GM12878 (cell line): Measurements from ENCODE around the gene BOD1L1. TPM values are rescaled to one million over a fixed set of nuclear protein-coding genes. Genes with fewer than 3 reads are reported as not detected.

ENCODE experiments used
- ATAC-seq: fragments of 200-7000 bp; cut with Tn5 transposase; 3 replicates; pipeline ENCODE4 v1.9.1; 2020; ENCODE audit warnings: mild to moderate bottlenecking, moderate library complexity
- BruUV-seq: library from RNA; stranded (reverse); fragments of 400-500 nt; replicated peaks from 2 replicates; lab custom pipeline; 2021; lab: Mats Ljungman, UMichigan
- CTCF ChIA-PET: fragments of 300-600 bp; sonication (Branson Sonifier 250); formaldehyde crosslinking; extraction: SDS; loops from one replicate; lab custom pipeline; 2021; ENCODE audit warnings: inconsistent platforms; lab: Yijun Ruan, JAX
- POLR2A ChIA-PET: fragments of 350-600 bp; formaldehyde crosslinking; extraction: SDS; loops from one replicate; lab custom pipeline; 2021; ENCODE audit warnings: inconsistent platforms; lab: Charles Lee
- RAD21 ChIA-PET: fragments of 300-600 bp; sonication (Branson Sonifier 250); formaldehyde crosslinking; loops from one replicate; lab custom pipeline; 2023; ENCODE audit warnings: antibody characterized with exemption; ENCODE audit not compliant: unreplicated experiment; lab: Charles Lee
- SMC1A ChIA-PET: fragments of 300-600 bp; sonication (Branson Sonifier 250); formaldehyde crosslinking; loops from one replicate; lab custom pipeline; 2023; ENCODE audit not compliant: unreplicated experiment, uncharacterized antibody; lab: Charles Lee
- DNase-seq: peaks from one replicate; pipeline ENCODE4 v3.0.0-alpha.2; 2011; ENCODE audit warnings: low read depth, low spot score
- FAIRE-seq: peaks from 3 replicates; lab custom pipeline; 2011; peaks lifted over from hg19 to GRCh38; lab: Jason Lieb, UNC
- H2AFZ ChIP-seq: 2 replicates; pipeline ENCODE4 v1.6.0; 2011; ENCODE audit warnings: low read depth, low read length, control low read depth; ENCODE audit not compliant: control insufficient read depth
- H3K27ac ChIP-seq: 2 replicates; pipeline ENCODE4 v1.5.1; 2011; ENCODE audit warnings: control low read depth; ENCODE audit not compliant: control insufficient read depth, insufficient read depth
- H3K27me3 ChIP-seq, 2 experiments: replicated peaks in 1 of 2; 2 replicates each; pipeline versions ENCODE4 v1.6.0 to v1.6.1; 2011; ENCODE audit warnings: low read length in 1 of 2; ENCODE audit not compliant: control insufficient read depth in 2 of 2, insufficient read depth in 2 of 2
- H3K36me3 ChIP-seq, 2 experiments: 2 replicates each; pipeline ENCODE4 v1.5.1; 2011; ENCODE audit warnings: low read length in 1 of 2; ENCODE audit not compliant: control insufficient read depth in 2 of 2, insufficient read depth in 2 of 2
- H3K4me1 ChIP-seq: 2 replicates; pipeline ENCODE4 v1.6.1; 2011; ENCODE audit warnings: mild to moderate bottlenecking, low read length, moderate library complexity, mixed read lengths; ENCODE audit not compliant: control insufficient read depth, insufficient read depth
- H3K4me2 ChIP-seq: 2 replicates; pipeline ENCODE4 v1.6.0; 2011; ENCODE audit warnings: control low read depth; ENCODE audit not compliant: control insufficient read depth, insufficient read depth
- H3K4me3 ChIP-seq: fragments of 200-600 bp; sonication (generic); 2 replicates; pipeline ENCODE4 v1.5.1; 2016
- H3K79me2 ChIP-seq: 2 replicates; pipeline ENCODE4 v1.6.0; 2011; ENCODE audit warnings: low read length; ENCODE audit not compliant: control insufficient read depth, insufficient read depth
- H3K9ac ChIP-seq: 2 replicates; pipeline ENCODE4 v1.8.0; 2011; ENCODE audit warnings: low read length, control low read depth, mixed read lengths; ENCODE audit not compliant: control insufficient read depth, insufficient read depth
- H3K9me3 ChIP-seq: replicated peaks from 3 replicates; pipeline ENCODE4 v1.5.1; 2011; ENCODE audit warnings: mild to moderate bottlenecking, low read length; ENCODE audit not compliant: control insufficient read depth, insufficient read depth
- H4K20me1 ChIP-seq: 2 replicates; pipeline ENCODE4 v1.6.0; 2011; ENCODE audit not compliant: control insufficient read depth, insufficient read depth
- ATF2 ChIP-seq: IDR thresholded peaks from 2 replicates; pipeline ENCODE4 v1.6.1; 2012; ENCODE audit warnings: low read length, inconsistent platforms
- BHLHE40 ChIP-seq, 2 experiments: fragments of 450-650 bp in 1 of 2; IDR thresholded peaks; 2 replicates each; pipeline ENCODE4 v1.6.1; 2011 to 2017; ENCODE audit warnings: low read depth in 2 of 2, borderline replicate concordance in 1 of 2, improper control_type of control experiment in 1 of 2, low read length in 1 of 2, mild to moderate bottlenecking in 1 of 2
- CEBPZ ChIP-seq: fragments of 150-350 bp; IDR thresholded peaks from 2 replicates; pipeline ENCODE4 v1.6.1; 2016; ENCODE audit warnings: low read depth, low read length
- PML ChIP-seq: IDR thresholded peaks from 2 replicates; pipeline ENCODE4 v1.6.1; 2012; ENCODE audit warnings: low read length, inconsistent platforms
- SKIL ChIP-seq: fragments of 450-650 bp; IDR thresholded peaks from 2 replicates; pipeline ENCODE4 v1.6.1; 2017; ENCODE audit warnings: mild to moderate bottlenecking, low read depth, inconsistent platforms; ENCODE audit not compliant: poor library complexity, severe bottlenecking
- SREBF2 ChIP-seq: IDR thresholded peaks from 2 replicates; pipeline ENCODE4 v1.6.1; 2012; ENCODE audit warnings: mild to moderate bottlenecking, low read length
- STAT1 ChIP-seq: fragments of 450-650 bp; conservative IDR thresholded peaks from 2 replicates; pipeline ENCODE4 v1.6.1; 2014; ENCODE audit warnings: antibody characterized with exemption, mild to moderate bottlenecking
- WGBS: methylation state at CpG from one replicate; pipeline ENCODE4 v1.1.6; 2016; ENCODE audit warnings: low lambda C conversion rate; ENCODE audit not compliant: insufficient replicate concordance, insufficient coverage; ENCODE audit errors: missing lambda C conversion rate; 5-methylcytosine and 5-hydroxymethylcytosine counted together
- in situ Hi-C: fragments of 300-500 bp; cut with MboI; formaldehyde crosslinking; loops from 9 replicates; pipeline ENCODE4 v1.14.3; 2018; ENCODE audit warnings: mixed read lengths
- intact Hi-C: fragments of 100-400 bp; cut with micrococcal nuclease; formaldehyde crosslinking; loops from one replicate; pipeline ENCODE4 v1.14.2; 2022; ENCODE audit not compliant: unreplicated experiment
- polyA plus RNA-seq, 11 experiments: library from polyadenylated mRNA; depleted of rRNA in 4 of 11; unstranded in 6 of 11; stranded (reverse) in 5 of 11; fragments of >200 nt; fragmentation: Nextera tagmentation in 4 of 11; fragmentation: Illumina TruSeq in 1 of 11; extraction: Ambion mirVana in 4 of 11; extraction: Trizol in 1 of 11; gene quantifications; 1 replicate in 1 of 11; 2 replicates in 10 of 11; pipeline versions ENCODE4 v1.2.1 to v1.2.3, GENCODE V29; 2011 to 2016; ENCODE audit warnings: inconsistent platforms in 2 of 11, missing spikeins in 2 of 11, low read depth in 1 of 11
- total RNA-seq, 4 experiments: library from RNA; depleted of rRNA in 3 of 4; stranded (reverse); fragments of >200 nt in 3 of 4; fragmentation: Illumina TruSeq in 1 of 4; extraction: Trizol in 1 of 4; gene quantifications; 2 replicates each; pipeline versions ENCODE4 v1.2.1 to v1.2.3, GENCODE V29; 2013 to 2021

BOD1L1 gene
- total and polyA plus RNA-seq, 10 of the 15 experiments (the other 5 are each of a cell fraction or from before 2014, with no cell fraction given) = 6.8 to 41.6 (median 24.3) TPM

- ChIA-PET CTCF (interaction anchor here (0.6 to 3.1 kb wide), 3 partner anchors 12 to 22 kb away, joined by 3 to 14 read pairs (median 4); no protein-coding TSS in a partner anchor), RAD21 (interaction anchor here (0.9 kb wide), 1 partner anchor 11 kb away, joined by 3 read pairs; no protein-coding TSS in a partner anchor), SMC1A (interaction anchor here (0.6 to 1.5 kb wide), 4 partner anchors 12 to 1348 kb away, joined by 3 to 7 read pairs (median 3); partner anchors contain the start of gene BOD1L1), POLR2A (no interaction called here)
- Histone ChIP-seq H3K4me3 (no peak overlapping the region), H3K27ac (no peak overlapping the region), H3K27me3 (no peaks in the 10 kb centered on the region; a peak in 1 of 4 replicates), H3K9ac (no peak overlapping the region), H2AFZ (no peak overlapping the region), H3K4me2 (no peak overlapping the region), H4K20me1 (no peaks in the 10 kb centered on the region), H3K79me2 (no peaks in the 10 kb centered on the region), H3K4me1 (no peaks in the 10 kb centered on the region), H3K36me3 (no peaks in the 10 kb centered on the region), H3K9me3 (no peaks in the 10 kb centered on the region)
- 0% methylated on average over 2 of the region's 2 CpGs for WGBS
- no TSS peak for BruUV-seq
- TF ChIP-seq CEBPZ = no peak
- no peak for TF ChIP-seq STAT1
- TF ChIP-seq SKIL = no peak
- no peak for TF ChIP-seq BHLHE40 (IDR thresholded peaks at IDR 0.05; ENCODE audit: borderline replicate concordance in 1 of 2, low read depth in 2 of 2, low read length in 1 of 2)
- TF ChIP-seq PML = no peak
- no peak for TF ChIP-seq SREBF2
- no peak for TF ChIP-seq ATF2
- intact Hi-C loops = no loop called here
- no peak for FAIRE-seq
- in situ Hi-C loops = no loop called here
- ATAC-seq = no peak
- DNase-seq = no peak
Observed at GRCh38 chr4:13642170-13642950, 14.8 kb upstream of the BOD1L1 start.
